Type B pancreatic cell (in vitro differentiated cells): ENCODE data around the gene SLK. TPM values are rescaled to one million over a fixed set of nuclear protein-coding genes. Genes with fewer than 3 reads are reported as not detected.
A peak's percentile ranks its signal among the peaks of the same experiment; 100 is the strongest.

Source experiments
- DNase-seq: peaks from one replicate; pipeline ENCODE4 v3.0.0; 2021; ENCODE audit warnings: mixed read lengths; ENCODE audit not compliant: unreplicated experiment; ENCODE audit errors: extremely low spot score
- H3K27ac Mint-ChIP-seq: 2 replicates; pipeline ENCODE4 v1.8.0; 2021; ENCODE audit warnings: mild to moderate bottlenecking, mixed read lengths
- H3K27me3 Mint-ChIP-seq: 2 replicates; pipeline ENCODE4 v1.8.0; 2021; ENCODE audit warnings: mixed read lengths
- H3K36me3 Mint-ChIP-seq: 2 replicates; pipeline ENCODE4 v1.8.0; 2021; ENCODE audit warnings: mixed read lengths
- H3K4me1 Mint-ChIP-seq: one replicate; pipeline ENCODE4 v1.8.0; 2021; ENCODE audit warnings: mixed read lengths; ENCODE audit not compliant: unreplicated experiment
- H3K4me3 Mint-ChIP-seq: 2 replicates; pipeline ENCODE4 v1.8.0; 2021; ENCODE audit warnings: mild to moderate bottlenecking, mixed read lengths
- H3K9me3 Mint-ChIP-seq: 2 replicates; pipeline ENCODE4 v1.8.0; 2021; ENCODE audit warnings: mixed read lengths
- CTCF ChIP-seq: fragments of 200-600 bp; sonication (generic); conservative IDR thresholded peaks from 2 replicates; pipeline ENCODE4 v1.5.0; 2021; ENCODE audit warnings: antibody characterized with exemption, mild to moderate bottlenecking
- total RNA-seq: library from RNA; stranded (reverse); gene quantifications from 2 replicates; pipeline ENCODE4 v1.2.1, GENCODE V29; 2021; ENCODE audit warnings: low replicate concordance

The SLK gene
- total RNA-seq, 1 donor from 2014 or later: 61.6 TPM

GRCh38 chr10:103929381-103929921, 37.5 kb upstream of the SLK start:
- Mint-ChIP-seq H3K9me3 (no peaks in the 10 kb centered on the region), H3K27ac (peak overlapping the region; percentile 85), H3K36me3 (no peaks in the 10 kb centered on the region), H3K4me1 (peaks cover 42% of the 10 kb centered on the region), H3K4me3 (peak overlapping the region; percentile 60), H3K27me3 (no peaks in the 10 kb centered on the region)
- no peak for TF ChIP-seq CTCF
- DNase-seq: no peak

DNA sequence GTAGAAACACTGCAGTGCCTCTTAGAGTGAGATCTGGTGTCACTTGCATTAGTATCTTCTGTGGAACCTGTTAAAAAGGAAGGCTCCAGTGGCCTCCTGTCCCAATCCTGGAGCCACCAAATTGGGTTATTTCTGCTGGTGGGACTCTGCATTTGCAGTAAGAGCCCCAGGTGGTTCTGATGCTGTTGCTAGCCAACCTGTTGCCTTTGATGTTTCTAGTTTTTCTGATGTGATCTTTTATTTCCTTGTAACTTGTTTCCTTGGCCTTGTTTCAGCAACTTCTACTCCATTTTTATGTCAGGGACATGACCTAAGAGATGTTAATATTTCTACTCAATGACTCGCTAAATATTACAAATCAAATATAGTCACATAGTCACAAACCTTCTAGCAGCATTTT, 36.5 kb upstream of the SLK start:
- H3K9me3 Mint-ChIP-seq: no peaks in the 10 kb centered on the region
- no peaks in the 10 kb centered on the region for H3K36me3 Mint-ChIP-seq
- DNase-seq: no peak
- no peak for TF ChIP-seq CTCF
- H3K27me3 Mint-ChIP-seq: no peaks in the 10 kb centered on the region
- H3K4me1 Mint-ChIP-seq: peaks cover 42% of the 10 kb centered on the region
- H3K27ac Mint-ChIP-seq: peak overlapping the region; percentile 9
- H3K4me3 Mint-ChIP-seq: no peak overlapping the region

GRCh38 chr10:103930881-103931280, 36.1 kb upstream of the SLK start:
- TF ChIP-seq CTCF: no peak
- no peak for DNase-seq
- peaks cover 38% of the 10 kb centered on the region for H3K4me1 Mint-ChIP-seq
- no peaks in the 10 kb centered on the region for H3K27me3 Mint-ChIP-seq
- peak overlapping the region; percentile 9 for H3K27ac Mint-ChIP-seq
- H3K4me3 Mint-ChIP-seq: no peak overlapping the region
- no peaks in the 10 kb centered on the region for H3K36me3 Mint-ChIP-seq
- no peaks in the 10 kb centered on the region for H3K9me3 Mint-ChIP-seq

GRCh38 chr10:103931603-103932002, 35.3 kb upstream of the SLK start:
- Mint-ChIP-seq H3K4me3 (no peak overlapping the region), H3K27ac (no peak overlapping the region), H3K9me3 (no peaks in the 10 kb centered on the region), H3K36me3 (no peaks in the 10 kb centered on the region), H3K27me3 (no peaks in the 10 kb centered on the region), H3K4me1 (peaks cover 31% of the 10 kb centered on the region)
- DNase-seq: no peak
- TF ChIP-seq CTCF: no peak

GRCh38 chr10:103932271-103932670, 34.7 kb upstream of the SLK start:
- DNase-seq: no peak
- Mint-ChIP-seq H3K4me1 (peaks cover 31% of the 10 kb centered on the region), H3K9me3 (no peaks in the 10 kb centered on the region), H3K36me3 (no peaks in the 10 kb centered on the region), H3K4me3 (no peak overlapping the region), H3K27me3 (no peaks in the 10 kb centered on the region), H3K27ac (no peak overlapping the region)
- TF ChIP-seq CTCF: no peak

DNA sequence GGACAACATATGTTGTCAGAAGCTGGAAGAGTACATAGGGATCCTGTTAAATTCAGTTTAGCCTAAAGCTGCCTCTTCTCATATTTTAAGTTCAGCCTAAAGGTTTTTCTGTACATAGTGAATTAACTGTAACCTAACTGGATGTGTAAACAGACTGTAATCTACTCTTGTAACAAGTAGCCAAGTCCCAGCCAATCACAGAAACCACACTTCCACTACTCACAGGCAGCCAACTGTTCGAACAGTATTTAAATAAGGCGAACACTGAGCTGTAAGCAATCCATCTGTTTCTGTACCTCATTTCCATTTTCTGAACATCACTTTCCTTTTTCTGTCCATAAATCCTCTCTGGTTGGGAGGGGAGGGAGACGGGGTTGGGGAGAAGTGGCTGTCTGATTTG, 34.0 kb upstream of the SLK start:
- Mint-ChIP-seq H3K4me1 (peaks cover 31% of the 10 kb centered on the region), H3K4me3 (no peak overlapping the region), H3K27me3 (no peaks in the 10 kb centered on the region), H3K36me3 (no peaks in the 10 kb centered on the region), H3K9me3 (no peaks in the 10 kb centered on the region), H3K27ac (no peak overlapping the region)
- DNase-seq: no peak
- no peak for TF ChIP-seq CTCF
